ENCODE measurements around the gene C17orf107.

DNA sequence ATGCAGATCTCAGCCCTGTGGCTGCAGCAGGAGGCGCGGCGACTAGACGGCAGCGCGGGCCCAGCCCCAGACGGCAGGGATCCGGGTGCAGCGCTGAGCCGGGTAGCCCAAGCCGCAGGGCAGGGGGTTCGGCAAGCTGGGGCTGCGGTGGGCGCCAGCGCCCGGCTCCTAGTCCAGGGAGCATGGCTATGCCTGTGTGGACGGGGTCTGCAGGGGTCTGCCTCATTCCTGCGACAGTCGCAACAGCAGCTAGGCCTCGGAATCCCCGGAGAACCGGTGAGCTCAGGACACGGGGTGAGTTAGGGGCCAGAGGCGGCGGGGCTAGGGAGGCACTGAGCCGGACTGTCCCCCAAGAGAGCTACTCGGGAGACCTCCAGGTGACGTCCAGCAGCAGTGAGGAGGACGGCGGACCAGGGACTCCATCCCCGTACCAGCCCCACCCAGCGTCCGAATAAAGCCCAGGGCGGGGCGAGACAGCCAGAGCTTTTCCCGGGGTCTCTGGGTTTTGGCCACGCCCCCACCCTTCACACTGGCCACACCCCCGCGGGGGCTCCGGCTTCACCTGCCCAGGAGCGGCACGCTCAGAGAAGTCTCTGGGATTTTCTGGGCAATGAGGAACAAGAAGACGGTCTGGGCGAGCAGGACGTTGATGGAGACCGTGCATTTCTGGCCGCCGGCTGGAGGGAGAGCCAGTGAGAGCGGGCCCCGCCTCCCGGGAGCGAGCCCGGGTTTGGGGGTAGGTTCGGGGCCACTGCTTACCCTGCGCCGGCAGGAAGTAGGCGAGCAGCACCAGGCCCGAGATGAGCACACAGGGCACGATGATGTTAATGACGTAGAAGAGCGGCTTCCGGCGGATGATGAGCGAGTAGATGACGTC is 1.1 kb downstream of the C17orf107 start:
- no peak for TF ChIP-seq PTBP1 (IDR thresholded peaks at IDR 0.05; ENCODE audit: low read depth, low read length, poor library complexity, severe bottlenecking)
- TF ChIP-seq, protein P1, sequence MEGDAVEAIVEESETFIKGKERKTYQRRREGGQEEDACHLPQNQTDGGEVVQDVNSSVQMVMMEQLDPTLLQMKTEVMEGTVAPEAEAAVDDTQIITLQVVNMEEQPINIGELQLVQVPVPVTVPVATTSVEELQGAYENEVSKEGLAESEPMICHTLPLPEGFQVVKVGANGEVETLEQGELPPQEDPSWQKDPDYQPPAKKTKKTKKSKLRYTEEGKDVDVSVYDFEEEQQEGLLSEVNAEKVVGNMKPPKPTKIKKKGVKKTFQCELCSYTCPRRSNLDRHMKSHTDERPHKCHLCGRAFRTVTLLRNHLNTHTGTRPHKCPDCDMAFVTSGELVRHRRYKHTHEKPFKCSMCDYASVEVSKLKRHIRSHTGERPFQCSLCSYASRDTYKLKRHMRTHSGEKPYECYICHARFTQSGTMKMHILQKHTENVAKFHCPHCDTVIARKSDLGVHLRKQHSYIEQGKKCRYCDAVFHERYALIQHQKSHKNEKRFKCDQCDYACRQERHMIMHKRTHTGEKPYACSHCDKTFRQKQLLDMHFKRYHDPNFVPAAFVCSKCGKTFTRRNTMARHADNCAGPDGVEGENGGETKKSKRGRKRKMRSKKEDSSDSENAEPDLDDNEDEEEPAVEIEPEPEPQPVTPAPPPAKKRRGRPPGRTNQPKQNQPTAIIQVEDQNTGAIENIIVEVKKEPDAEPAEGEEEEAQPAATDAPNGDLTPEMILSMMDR (CRISPR knock-in tag; IDR thresholded peaks at IDR 0.05): no peak

All from HepG2 (cell line).